Caco-2 (cell line): ENCODE data around the gene RABGEF1. TPM values are rescaled to one million over a fixed set of nuclear protein-coding genes. Genes with fewer than 3 reads are reported as not detected.
"Not testable (repeated sequence)": the region's sequence is repeated elsewhere in the genome, so short reads cannot be mapped to it uniquely, and the experiment has no call there.

Source experiments
- BruUV-seq: library from RNA; stranded (reverse); fragments of 400-500 nt; replicated peaks from 2 replicates; lab custom pipeline; 2021; lab: Mats Ljungman, UMichigan
- CTCF ChIA-PET: fragments of 300-600 bp; sonication (Branson Sonifier 250); formaldehyde crosslinking; loops from one replicate; lab custom pipeline; 2022; ENCODE audit warnings: antibody characterized with exemption; lab: Charles Lee
- POLR2A ChIA-PET: fragments of 300-600 bp; sonication (Branson Sonifier 250); formaldehyde crosslinking; loops from one replicate; lab custom pipeline; 2022; ENCODE audit warnings: antibody characterized with exemption; lab: Charles Lee
- DNase-seq, 2 experiments: peaks; one replicate each; pipeline versions ENCODE4 v3.0.0 to v3.0.0-alpha.2; 2020 to 2022
- H3K27me3 ChIP-seq: replicated peaks from 2 replicates; pipeline ENCODE4 v1.6.0; 2011; ENCODE audit warnings: low read length; ENCODE audit not compliant: control insufficient read depth, insufficient read depth
- H3K36me3 ChIP-seq: 2 replicates; pipeline ENCODE4 v1.5.1; 2011; ENCODE audit warnings: low read length; ENCODE audit not compliant: control insufficient read depth, insufficient read depth
- H3K4me1 ChIP-seq: fragments of 250-450 bp; sonication (Bioruptor Pico); 2 replicates; pipeline ENCODE4 v1.5.1; 2020; ENCODE audit warnings: mild to moderate bottlenecking
- H3K4me3 ChIP-seq: 2 replicates; pipeline ENCODE4 v1.5.1; 2011; ENCODE audit warnings: low read depth, mild to moderate bottlenecking, control low read depth, low read length
- H3K9me3 ChIP-seq: fragments of 250-450 bp; sonication (Bioruptor Pico); 2 replicates; pipeline ENCODE4 v1.5.1; 2020; ENCODE audit warnings: mild to moderate bottlenecking, moderate library complexity
- H3K27ac Mint-ChIP-seq: one replicate; pipeline ENCODE4 v1.8.0; 2022; ENCODE audit warnings: mixed read lengths; ENCODE audit not compliant: unreplicated experiment
- H3K27me3 Mint-ChIP-seq: one replicate; pipeline ENCODE4 v1.8.0; 2022; ENCODE audit warnings: mixed read lengths; ENCODE audit not compliant: insufficient read depth, unreplicated experiment
- H3K36me3 Mint-ChIP-seq: one replicate; pipeline ENCODE4 v1.8.0; 2022; ENCODE audit warnings: mild to moderate bottlenecking, mixed read lengths; ENCODE audit not compliant: insufficient read depth, unreplicated experiment
- H3K4me1 Mint-ChIP-seq: one replicate; pipeline ENCODE4 v1.8.0; 2022; ENCODE audit warnings: low read depth, mixed read lengths; ENCODE audit not compliant: unreplicated experiment
- H3K4me3 Mint-ChIP-seq: one replicate; pipeline ENCODE4 v1.8.0; 2022; ENCODE audit warnings: mild to moderate bottlenecking, moderate library complexity, mixed read lengths; ENCODE audit not compliant: unreplicated experiment
- H3K9me3 Mint-ChIP-seq: one replicate; pipeline ENCODE4 v1.8.0; 2022; ENCODE audit warnings: mixed read lengths; ENCODE audit not compliant: unreplicated experiment
- CTCF ChIP-seq, 2 experiments: fragments of 200-600 bp in 1 of 2; IDR thresholded peaks; 1 replicate in 1 of 2; 2 replicates in 1 of 2; pipeline versions ENCODE4 v1.5.1 to v1.8.0; 2011 to 2022; ENCODE audit warnings: antibody characterized with exemption in 1 of 2, control low read depth in 1 of 2, inconsistent platforms in 1 of 2, low read depth in 1 of 2, low read length in 1 of 2, mild to moderate bottlenecking in 1 of 2, moderate library complexity in 1 of 2; ENCODE audit not compliant: insufficient read depth in 1 of 2, severe bottlenecking in 1 of 2, unreplicated experiment in 1 of 2
- intact Hi-C: fragments of 100-400 bp; cut with micrococcal nuclease; formaldehyde crosslinking; loops from one replicate; pipeline ENCODE4 v1.10.0; 2022; ENCODE audit not compliant: unreplicated experiment
- total RNA-seq: library from RNA; stranded (reverse); gene quantifications from 2 replicates; pipeline ENCODE4 v1.2.3, GENCODE V29; 2022

RABGEF1 gene
- total RNA-seq, 1 experiment from 2014 or later = 20.3 TPM

GRCh38 chr7:66741710-66742049, 1.1 kb downstream of the RABGEF1 start:
- intact Hi-C loops = loop anchor here (5.0 kb wide), 1 partner anchor 184 kb away; no protein-coding TSS in a partner anchor

GRCh38 chr7:66742298-66742697, 1.8 kb downstream of the RABGEF1 start:
- H3K27me3 Mint-ChIP-seq, CTCF ChIA-PET, DNase-seq, H3K4me1 Mint-ChIP-seq, H3K27me3 ChIP-seq, H3K9me3 Mint-ChIP-seq, H3K9me3 ChIP-seq, H3K36me3 ChIP-seq, H3K4me1 ChIP-seq, H3K4me3 ChIP-seq, BruUV-seq: not testable (repeated sequence)
- POLR2A ChIA-PET = interaction anchor here (0.7 to 1.2 kb wide), 2 partner anchors 61 to 329 kb away, joined by 3 read pairs; no protein-coding TSS in a partner anchor
- Mint-ChIP-seq H3K27ac (peak overlapping the region; percentile 96), H3K4me3 (peak overlapping the region; percentile 95), H3K36me3 (peaks cover 34% of the 10 kb centered on the region)
- intact Hi-C loops = loop anchor here (5.0 kb wide), 1 partner anchor 185 kb away; no protein-coding TSS in a partner anchor

More at GRCh38 chr7:66741710-66742049, 1.1 kb downstream of the RABGEF1 start:
- no peaks in the 10 kb centered on the region for H3K27me3 ChIP-seq
- peak overlapping the region; percentile 96 for H3K27ac Mint-ChIP-seq
- ChIA-PET POLR2A (interaction anchor here (0.7 to 1.2 kb wide), 3 partner anchors 60 to 329 kb away, joined by 3 to 7 read pairs (median 3); no protein-coding TSS in a partner anchor), CTCF (no interaction called here)
- H3K4me1 ChIP-seq = peaks cover 4% of the 10 kb centered on the region; the same call in 1 of the 2 replicates
- DNase-seq = no peak
- no peaks in the 10 kb centered on the region for H3K27me3 Mint-ChIP-seq
- peak overlapping the region; percentile 100 for H3K4me3 ChIP-seq
- peaks cover 6% of the 10 kb centered on the region for H3K9me3 Mint-ChIP-seq
- peaks cover 6% of the 10 kb centered on the region for H3K4me1 Mint-ChIP-seq
- H3K9me3 ChIP-seq = no peaks in the 10 kb centered on the region
- TF ChIP-seq CTCF (IDR thresholded peaks at IDR 0.05; ENCODE audit: insufficient read depth in 1 of 2, low read depth in 1 of 2, low read length in 1 of 2, severe bottlenecking in 1 of 2, unreplicated experiment in 1 of 2) = no peak
- peak overlapping the region; percentile 95 for H3K4me3 Mint-ChIP-seq
- no peaks in the 10 kb centered on the region; the same call in 1 of the 2 replicates for H3K36me3 ChIP-seq
- H3K36me3 Mint-ChIP-seq = peaks cover 38% of the 10 kb centered on the region
- BruUV-seq = no TSS peak

- BruUV-seq = no TSS peak
- H3K4me1 Mint-ChIP-seq = peaks cover 6% of the 10 kb centered on the region
- H3K4me3 ChIP-seq = no peak overlapping the region
- H3K9me3 Mint-ChIP-seq = no peaks in the 10 kb centered on the region
- peaks cover 9% of the 10 kb centered on the region for H3K4me1 ChIP-seq
- H3K4me3 Mint-ChIP-seq = no peak overlapping the region
- peaks cover 37% of the 10 kb centered on the region for H3K36me3 Mint-ChIP-seq
- H3K9me3 ChIP-seq = no peaks in the 10 kb centered on the region
- intact Hi-C loops = loop anchor here (5.0 kb wide), 1 partner anchor 187 kb away; no protein-coding TSS in a partner anchor
- ChIA-PET POLR2A (no interaction called here), CTCF (no interaction called here)
- TF ChIP-seq CTCF (IDR thresholded peaks at IDR 0.05; ENCODE audit: insufficient read depth in 1 of 2, low read depth in 1 of 2, low read length in 1 of 2, severe bottlenecking in 1 of 2, unreplicated experiment in 1 of 2) = no peak
- H3K27ac Mint-ChIP-seq = no peak overlapping the region
- no peaks in the 10 kb centered on the region; the same call in 1 of the 2 replicates for H3K36me3 ChIP-seq
- no peaks in the 10 kb centered on the region for H3K27me3 Mint-ChIP-seq
- H3K27me3 ChIP-seq = no peaks in the 10 kb centered on the region
- DNase-seq = no peak
Observed at GRCh38 chr7:66743920-66744319, 3.4 kb downstream of the RABGEF1 start.
